Hematopoietic multipotent progenitor cell treated with erythropoietin and hydrocortisone succinate and interleukin-3 and kit ligand, for 4 days (in vitro differentiated cells): Measurements from ENCODE around the gene SEMA4D.
A peak's percentile ranks its signal among the peaks of the same experiment; 100 is the strongest.

ENCODE experiments used
- DNase-seq: peaks from one replicate; pipeline ENCODE4 v3.0.0-alpha.2; 2015

SEMA4D gene

GRCh38 chr9:89462817-89463683 is 34.9 kb downstream of the SEMA4D start:
- DNase-seq = no peak

GRCh38 chr9:89462199-89462598 is 35.7 kb downstream of the SEMA4D start:
- DNase-seq = peak; percentile 57

DNA sequence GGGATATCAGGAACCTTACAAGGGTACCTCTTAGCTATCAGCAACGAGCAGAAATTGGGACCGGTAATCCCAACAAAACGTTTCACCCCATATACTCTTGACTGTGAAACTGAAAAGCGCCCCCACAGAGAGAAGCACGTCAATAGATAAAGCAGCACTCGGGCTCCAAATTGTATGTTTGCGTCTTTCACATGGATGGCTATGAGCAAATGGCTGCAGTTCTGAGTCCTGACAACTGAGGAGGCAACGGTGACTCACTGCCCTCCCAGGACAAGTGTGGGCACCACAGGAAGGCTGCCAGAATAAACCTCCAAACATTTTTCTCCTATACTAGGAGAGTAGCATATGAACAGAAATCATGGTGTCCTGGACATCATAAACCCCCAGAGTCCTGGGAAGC is 36.6 kb downstream of the SEMA4D start:
- DNase-seq = peak; percentile 79

- DNase-seq = no peak
Observed at GRCh38 chr9:89460551-89460950, 37.4 kb downstream of the SEMA4D start.

GRCh38 chr9:89458768-89459496 is 39.0 kb downstream of the SEMA4D start:
- DNase-seq = no peak

DNA sequence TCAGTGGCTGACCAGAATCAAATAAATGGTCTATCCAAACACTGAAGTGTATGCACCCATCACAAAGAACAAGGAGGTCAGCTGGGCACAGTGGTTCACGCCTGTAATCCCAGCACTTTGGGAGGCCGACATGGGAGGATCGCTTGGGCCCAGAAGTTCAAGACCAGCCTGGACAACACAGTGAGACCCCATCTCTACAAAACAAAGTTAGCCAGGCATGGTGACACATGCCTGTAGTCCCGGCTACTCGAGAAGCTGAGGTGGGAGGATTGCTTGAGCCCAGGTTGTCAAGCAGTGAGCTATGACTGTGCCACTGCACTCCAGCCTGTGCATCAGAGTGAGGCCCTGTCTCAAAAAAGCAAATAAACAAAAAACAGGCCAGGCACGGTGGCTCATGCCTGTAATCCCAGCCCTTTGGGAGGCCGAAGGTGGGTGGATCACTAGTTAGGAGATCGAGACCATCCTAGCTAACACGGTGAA is 40.5 kb downstream of the SEMA4D start:
- no peak for DNase-seq

DNA sequence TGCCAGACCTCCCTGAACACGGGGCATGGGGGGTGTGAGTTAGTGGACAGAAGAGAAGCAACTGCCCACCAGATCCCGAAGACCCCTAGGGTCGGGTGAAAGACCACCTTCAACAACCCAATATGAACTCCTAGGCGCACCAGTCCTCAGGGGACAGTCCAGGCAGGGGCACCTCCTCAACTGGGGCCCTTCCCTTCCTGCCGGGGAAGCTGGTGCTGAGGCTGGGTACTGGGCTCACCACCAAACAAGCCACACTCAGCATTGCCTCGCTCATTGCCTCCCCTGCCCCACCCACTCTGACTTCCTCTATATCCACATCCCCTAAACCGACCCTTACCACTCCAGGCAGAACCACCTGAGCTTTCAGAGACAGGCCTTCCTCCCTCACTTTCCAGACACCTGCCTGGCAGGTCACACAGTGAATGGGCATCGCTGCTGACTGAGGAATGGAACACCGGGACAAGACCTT is 42.5 kb downstream of the SEMA4D start:
- DNase-seq = peak; percentile 65

- no peak for DNase-seq
Observed at GRCh38 chr9:89454498-89455355, 43.2 kb downstream of the SEMA4D start.

DNA sequence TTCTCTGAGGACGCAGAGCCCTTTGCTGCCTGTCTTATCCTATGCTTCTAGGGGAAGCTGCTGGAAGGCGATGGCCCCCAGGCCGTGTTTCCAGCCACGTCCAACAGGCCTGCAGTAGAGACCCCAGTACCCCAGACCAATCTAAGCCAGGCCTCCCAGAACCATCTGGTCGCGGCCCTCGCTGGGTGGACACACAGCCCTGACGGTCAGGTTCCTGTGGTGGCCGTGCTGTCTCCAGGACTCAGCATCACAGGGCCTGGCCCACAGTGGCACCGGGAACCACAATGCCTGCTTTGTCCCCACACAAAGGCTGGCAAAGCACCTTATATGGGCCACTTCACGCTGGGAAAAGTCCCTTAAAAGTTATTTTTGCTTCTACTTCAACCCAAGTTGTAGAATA is 44.5 kb downstream of the SEMA4D start:
- DNase-seq = no peak

- DNase-seq = peak; percentile 25
Observed at GRCh38 chr9:89452561-89452960, 45.4 kb downstream of the SEMA4D start.

DNA sequence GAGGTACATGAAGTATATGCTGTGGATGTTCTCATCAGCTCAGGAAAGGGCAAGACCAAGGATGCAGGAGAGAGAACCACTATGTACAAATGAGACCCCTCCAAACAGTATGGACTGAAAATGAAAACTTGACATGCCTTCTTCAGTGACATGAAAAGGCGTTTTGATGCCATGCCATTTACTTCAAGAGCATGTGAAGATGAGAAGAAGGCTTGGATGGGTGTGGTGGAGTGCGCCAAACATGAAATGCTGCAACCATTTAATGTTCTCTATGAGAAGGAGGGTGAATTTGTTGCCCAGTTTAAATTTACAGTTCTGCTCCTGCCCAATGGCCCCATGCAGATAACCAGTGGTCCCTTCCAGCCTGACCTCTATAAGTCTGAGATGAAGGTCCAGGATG is 47.7 kb downstream of the SEMA4D start:
- DNase-seq = no peak

- DNase-seq = no peak
Observed at GRCh38 chr9:89449261-89449671, 48.6 kb downstream of the SEMA4D start.

DNA sequence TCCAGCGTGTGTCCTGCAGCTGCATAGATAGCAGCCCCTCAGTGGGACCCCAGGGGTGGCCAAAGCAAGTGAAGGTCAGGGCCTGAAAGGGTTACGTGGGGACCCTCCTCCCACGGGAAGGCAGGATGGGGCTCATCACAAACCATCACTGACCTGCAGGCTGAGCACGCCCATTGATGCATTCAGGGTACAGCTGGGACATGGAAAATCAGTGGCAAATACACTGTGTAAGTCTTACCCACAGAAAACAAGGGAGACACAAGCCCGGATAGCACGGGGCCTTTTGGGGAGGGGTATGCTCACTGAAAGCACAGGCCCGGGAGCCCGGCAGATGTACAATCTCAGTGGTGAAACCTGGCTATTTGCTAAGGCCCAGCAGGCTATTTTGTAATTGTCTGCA is 49.1 kb downstream of the SEMA4D start:
- DNase-seq = no peak

DNA sequence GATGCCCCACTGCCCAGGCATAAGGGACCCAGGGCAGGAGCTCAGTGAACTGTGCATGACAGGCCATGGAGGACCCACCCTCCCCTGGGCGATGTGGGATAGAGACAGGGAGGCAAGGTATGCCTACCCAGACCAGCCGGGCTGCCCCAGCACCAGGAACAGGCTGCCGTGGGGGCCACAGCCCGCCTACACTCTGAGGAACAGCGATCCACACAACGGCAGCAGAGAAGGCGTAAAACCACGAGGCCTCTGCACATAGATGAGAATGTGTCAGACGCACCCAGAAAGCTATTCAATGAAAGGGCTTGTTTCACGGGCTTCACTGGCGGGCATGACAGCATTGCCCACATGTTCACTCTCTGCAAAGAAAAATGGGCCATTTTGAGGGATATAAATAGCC is 49.5 kb downstream of the SEMA4D start:
- DNase-seq = peak; percentile 43

DNA sequence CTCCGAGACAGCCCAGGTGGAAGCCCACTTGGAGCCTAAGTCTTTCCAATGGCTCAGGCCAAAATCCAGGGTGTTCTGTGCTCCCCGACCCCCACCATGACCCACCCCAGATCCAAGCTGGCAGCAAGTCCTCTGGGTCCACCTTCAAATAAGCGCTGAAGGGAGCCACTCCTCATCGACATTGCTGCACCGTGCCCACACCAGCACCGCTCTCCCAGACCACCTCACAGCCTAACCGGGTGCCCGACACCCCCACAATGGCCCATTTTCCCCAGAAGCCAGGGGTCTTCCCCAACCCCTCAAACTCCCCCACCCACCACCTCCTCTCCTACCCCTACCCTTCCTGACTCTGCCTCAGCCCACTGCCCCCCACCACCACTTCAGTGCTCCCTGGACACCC is 50.5 kb downstream of the SEMA4D start:
- DNase-seq = no peak

GRCh38 chr9:89446961-89447310 is 51.0 kb downstream of the SEMA4D start:
- no peak for DNase-seq

DNA sequence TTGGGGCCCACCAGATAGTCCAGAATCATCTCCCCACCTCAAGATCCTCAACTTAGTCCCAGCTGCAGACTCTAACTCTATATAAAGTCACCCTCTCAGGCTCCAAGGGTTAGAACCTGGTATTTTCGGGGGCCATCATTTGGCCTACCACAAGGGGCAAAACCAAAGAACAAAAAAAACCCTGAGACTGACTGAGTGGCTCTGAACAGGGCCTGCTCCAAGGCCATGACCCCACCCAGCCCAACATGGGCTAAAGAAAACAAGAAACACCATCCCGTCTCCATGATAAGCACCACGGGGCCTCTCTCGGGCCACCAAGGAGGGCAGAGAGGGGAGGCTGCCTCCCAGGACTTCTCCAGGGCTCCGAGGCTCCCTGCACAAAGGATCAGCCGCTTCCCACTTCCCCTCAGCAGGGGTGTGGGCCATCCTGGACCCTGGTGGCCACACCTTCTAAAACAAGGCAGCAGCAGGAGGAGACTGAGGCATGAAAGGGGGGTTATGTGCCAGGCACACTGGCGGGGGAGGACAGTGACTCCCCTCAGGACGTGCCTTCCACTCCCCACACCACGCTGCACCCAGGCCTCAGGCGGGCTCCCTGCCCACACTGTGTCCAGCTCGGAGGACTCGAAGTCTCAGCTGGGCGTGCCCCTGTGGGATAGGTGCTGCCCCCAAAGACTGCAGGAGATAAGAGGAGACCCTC is 51.5 kb downstream of the SEMA4D start:
- DNase-seq = peak; percentile 57

DNA sequence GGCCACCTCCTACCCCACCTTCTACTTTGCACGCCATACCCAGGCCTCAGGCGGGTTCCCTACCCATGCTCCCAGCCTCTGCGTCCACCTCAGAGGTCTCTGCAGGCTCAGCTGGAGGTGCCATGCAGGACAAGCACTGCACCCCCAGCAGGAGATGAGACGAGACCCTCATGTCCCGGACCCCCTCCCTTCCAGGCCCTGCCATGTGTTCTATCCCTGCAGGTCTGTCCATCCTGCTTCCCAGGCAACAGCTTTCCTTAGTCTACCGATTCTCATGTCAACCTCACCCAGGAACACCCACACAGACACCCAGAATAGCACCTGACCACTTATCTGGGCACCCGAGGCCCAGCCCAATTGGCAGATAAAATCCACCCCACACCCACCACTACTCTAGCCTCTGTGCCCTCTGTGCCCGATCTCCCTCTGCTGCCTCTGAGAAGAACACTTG is 52.1 kb downstream of the SEMA4D start:
- DNase-seq = peak; percentile 49

GRCh38 chr9:89444925-89445765 is 52.8 kb downstream of the SEMA4D start:
- no peak for DNase-seq

GRCh38 chr9:89444274-89444673 is 53.6 kb downstream of the SEMA4D start:
- peak; percentile 58 for DNase-seq
